MM.1S (cell line): ENCODE results near the gene KCNQ1.

ENCODE experiments used
- DNase-seq: peaks from one replicate; pipeline ENCODE4 v3.0.0-alpha.2; 2015
- H2AFZ ChIP-seq: fragments of 300-600 bp; sonication (generic); 2 replicates; pipeline ENCODE4 v1.6.0; 2016; ENCODE audit warnings: antibody characterized with exemption, low read length
- H3F3A ChIP-seq: fragments of 300-600 bp; sonication (generic); 2 replicates; pipeline ENCODE4 v1.6.1; 2016; ENCODE audit warnings: mild to moderate bottlenecking, antibody characterized with exemption, low read length, moderate library complexity, mixed read lengths; ENCODE audit not compliant: insufficient read depth
- H3K27ac ChIP-seq: fragments of 300-600 bp; sonication (generic); 2 replicates; pipeline ENCODE4 v1.5.1; 2016; ENCODE audit warnings: mild to moderate bottlenecking, low read length
- H3K27me3 ChIP-seq: fragments of 300-600 bp; sonication (generic); replicated peaks from 2 replicates; pipeline ENCODE4 v1.6.0; 2016; ENCODE audit warnings: low read length; ENCODE audit not compliant: insufficient read depth
- H3K36me3 ChIP-seq: fragments of 300-600 bp; sonication (generic); replicated peaks from 2 replicates; pipeline ENCODE4 v1.6.1; 2016; ENCODE audit warnings: mild to moderate bottlenecking, low read length, mixed read lengths; ENCODE audit not compliant: insufficient read depth
- H3K4me1 ChIP-seq: fragments of 300-600 bp; sonication (generic); 2 replicates; pipeline ENCODE4 v1.6.1; 2016; ENCODE audit warnings: low read length, mixed read lengths
- H3K4me2 ChIP-seq: fragments of 300-600 bp; sonication (generic); 2 replicates; pipeline ENCODE4 v1.6.0; 2016; ENCODE audit warnings: low read depth, low read length
- H3K4me3 ChIP-seq: fragments of 300-600 bp; sonication (generic); 2 replicates; pipeline ENCODE4 v1.5.1; 2016; ENCODE audit warnings: low read length, mixed read lengths
- H3K79me2 ChIP-seq: fragments of 300-600 bp; sonication (generic); 2 replicates; pipeline ENCODE4 v1.6.1; 2016; ENCODE audit warnings: mixed run types, low read length, mixed read lengths
- H3K9ac ChIP-seq: fragments of 300-600 bp; sonication (generic); 2 replicates; pipeline ENCODE4 v1.6.1; 2016; ENCODE audit warnings: low read length, mixed read lengths
- H3K9me2 ChIP-seq: fragments of 300-600 bp; sonication (generic); replicated peaks from 2 replicates; pipeline ENCODE4 v1.6.1; 2016; ENCODE audit warnings: mild to moderate bottlenecking, low read length, mixed read lengths; ENCODE audit not compliant: insufficient read depth
- H3K9me3 ChIP-seq: fragments of 300-600 bp; sonication (generic); replicated peaks from 2 replicates; pipeline ENCODE4 v1.6.1; 2016; ENCODE audit warnings: mild to moderate bottlenecking, low read length, mixed read lengths; ENCODE audit not compliant: insufficient read depth
- H4K20me1 ChIP-seq: fragments of 300-600 bp; sonication (generic); 2 replicates; pipeline ENCODE4 v1.6.1; 2016; ENCODE audit warnings: mild to moderate bottlenecking, low read length, moderate library complexity, mixed read lengths; ENCODE audit not compliant: insufficient read depth
- CTCF ChIP-seq: fragments of 300-600 bp; sonication (generic); IDR thresholded peaks from 2 replicates; pipeline ENCODE4 v1.5.1; 2016; ENCODE audit warnings: antibody characterized with exemption, low read length, mixed read lengths
- EZH2 ChIP-seq: fragments of 300-600 bp; sonication (generic); optimal IDR thresholded peaks from 2 replicates; pipeline ENCODE3; 2017; ENCODE audit warnings: low read depth, mild to moderate bottlenecking, antibody characterized with exemption, low read length, mixed read lengths
- EZH2phosphoT487 ChIP-seq: fragments of 300-600 bp; sonication (generic); IDR thresholded peaks from 2 replicates; pipeline ENCODE4 v1.6.1; 2018; ENCODE audit warnings: antibody characterized with exemption, low read length

Gene KCNQ1

DNA sequence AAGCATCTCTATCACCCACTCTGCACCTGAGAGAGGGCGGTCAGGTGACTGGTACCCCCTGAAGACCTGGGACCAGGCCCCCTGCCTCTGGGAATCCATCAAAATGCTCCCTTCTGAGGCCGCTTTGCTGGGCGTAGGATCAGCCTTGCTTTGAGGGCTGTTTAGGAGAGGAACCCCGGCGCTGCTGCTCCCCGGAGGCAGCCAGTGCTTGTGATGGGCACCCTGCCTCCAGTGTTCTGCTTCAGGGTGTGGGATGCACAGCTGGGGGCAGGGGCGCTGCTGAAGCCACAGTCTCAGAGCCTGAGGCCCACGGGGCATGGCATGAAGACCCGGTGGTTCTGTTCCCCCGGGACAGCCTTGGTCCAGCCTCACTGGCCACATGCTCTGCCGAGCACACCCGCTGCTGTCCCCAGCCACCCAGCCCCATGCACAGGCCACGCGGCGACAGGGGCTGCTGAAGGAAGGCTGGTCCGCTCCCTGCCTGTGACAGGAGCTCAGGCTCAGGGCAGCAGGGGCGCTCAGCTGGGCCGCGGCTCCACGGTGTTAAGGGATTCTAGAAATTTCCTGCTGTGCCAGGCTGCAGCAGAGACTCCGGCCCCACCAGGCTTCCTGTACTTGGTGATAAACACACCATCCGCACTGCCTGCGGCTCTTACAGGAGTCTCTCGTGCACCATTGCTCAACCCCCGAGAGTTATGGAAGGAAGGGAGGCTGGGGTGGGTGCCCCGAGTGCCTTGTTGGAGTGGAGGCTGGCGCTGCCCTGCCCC is 91.0 kb downstream of the KCNQ1 start:
- no peaks in the 10 kb centered on the region for H3K36me3 ChIP-seq
- H3K79me2 ChIP-seq: peaks cover 11% of the 10 kb centered on the region
- H4K20me1 ChIP-seq: peaks cover 8% of the 10 kb centered on the region; the same call in 1 of the 2 replicates
- H3K27ac ChIP-seq: no peak overlapping the region
- H3K9ac ChIP-seq: no peak overlapping the region
- H3F3A ChIP-seq: no peaks in the 10 kb centered on the region
- TF ChIP-seq CTCF (no peak), EZH2 (no peak), EZH2phosphoT487 (no peak)
- no peak overlapping the region for H3K4me3 ChIP-seq
- no peaks in the 10 kb centered on the region for H3K9me3 ChIP-seq
- DNase-seq: no peak
- peaks cover 8% of the 10 kb centered on the region; the same call in 1 of the 2 replicates for H3K4me1 ChIP-seq
- H3K9me2 ChIP-seq: no peaks in the 10 kb centered on the region
- H3K4me2 ChIP-seq: no peak overlapping the region
- H2AFZ ChIP-seq: no peak overlapping the region
- no peaks in the 10 kb centered on the region for H3K27me3 ChIP-seq

DNA sequence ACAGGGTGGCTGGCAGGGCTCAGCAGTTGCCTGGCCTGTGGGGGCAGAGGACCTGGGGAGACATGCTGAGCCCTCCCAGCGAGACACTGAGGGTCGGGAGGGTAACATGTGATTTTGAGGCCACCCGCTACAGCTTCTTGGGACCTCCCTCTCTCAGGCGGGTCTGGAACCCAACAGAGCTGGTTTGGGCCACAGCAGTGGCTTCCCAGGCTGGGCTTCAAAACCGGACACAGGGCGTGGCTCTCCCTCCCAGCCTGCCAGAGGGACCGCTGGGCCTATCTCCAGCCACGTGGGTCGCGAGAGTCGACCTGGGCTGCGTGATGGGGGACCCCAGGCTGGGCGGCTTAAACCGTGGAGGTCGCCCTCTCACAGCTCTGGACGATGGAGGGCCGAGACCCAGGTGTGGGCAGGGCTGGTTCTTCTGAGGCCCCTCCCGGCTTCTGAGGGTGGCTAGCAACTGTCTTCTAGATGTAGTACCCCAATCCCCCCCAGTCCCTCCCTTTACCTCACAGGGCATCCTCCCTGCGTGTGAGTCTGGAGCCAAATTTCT is 91.7 kb downstream of the KCNQ1 start:
- H3K9me3 ChIP-seq: no peaks in the 10 kb centered on the region
- H3K36me3 ChIP-seq: no peaks in the 10 kb centered on the region
- peaks cover 11% of the 10 kb centered on the region for H3K79me2 ChIP-seq
- no peak overlapping the region for H2AFZ ChIP-seq
- H3K9ac ChIP-seq: no peak overlapping the region
- no peaks in the 10 kb centered on the region for H3K9me2 ChIP-seq
- H3K27me3 ChIP-seq: no peaks in the 10 kb centered on the region
- DNase-seq: no peak
- H3K4me3 ChIP-seq: no peak overlapping the region
- no peaks in the 10 kb centered on the region for H3F3A ChIP-seq
- H4K20me1 ChIP-seq: peaks cover 8% of the 10 kb centered on the region; the same call in 1 of the 2 replicates
- no peak overlapping the region for H3K27ac ChIP-seq
- peaks cover 8% of the 10 kb centered on the region; the same call in 1 of the 2 replicates for H3K4me1 ChIP-seq
- H3K4me2 ChIP-seq: no peak overlapping the region
- no peak for TF ChIP-seq CTCF
- no peak for TF ChIP-seq EZH2phosphoT487
- TF ChIP-seq EZH2: no peak

DNA sequence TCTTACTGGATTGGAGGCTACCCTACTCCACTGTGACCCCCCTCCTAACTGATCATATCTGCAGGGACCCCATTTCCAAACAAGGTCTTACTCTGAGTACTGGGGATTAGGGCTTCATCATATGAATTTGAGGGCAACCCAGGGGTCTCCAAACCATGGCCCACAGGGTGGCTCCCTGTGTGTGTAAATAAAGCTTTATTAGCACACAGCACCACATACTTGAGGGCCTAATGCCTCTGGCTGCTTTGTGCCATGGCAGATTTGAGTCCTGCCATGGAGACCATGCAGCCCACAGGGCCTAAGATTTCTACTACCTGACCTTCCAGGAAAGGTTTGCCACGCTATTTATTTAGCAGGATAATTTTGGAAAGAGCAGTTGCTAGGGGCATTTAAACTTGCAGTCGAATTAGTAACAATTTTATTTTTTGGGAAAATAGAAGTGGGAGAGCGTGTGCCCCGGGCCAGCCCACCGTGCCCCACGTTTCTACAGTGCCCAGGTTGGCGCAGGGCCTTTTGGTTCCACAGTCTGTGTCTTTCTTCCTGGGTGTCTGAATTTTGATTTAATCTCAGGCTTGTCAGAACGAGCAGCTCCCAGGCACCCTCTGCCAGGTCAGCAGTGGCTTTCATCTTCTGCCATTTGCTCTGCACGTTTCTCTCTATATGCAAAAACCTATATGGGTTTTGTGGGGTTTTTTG is 92.3 kb downstream of the KCNQ1 start:
- H3F3A ChIP-seq: no peaks in the 10 kb centered on the region
- H3K9ac ChIP-seq: no peak overlapping the region
- peaks cover 8% of the 10 kb centered on the region; the same call in 1 of the 2 replicates for H3K4me1 ChIP-seq
- peaks cover 11% of the 10 kb centered on the region for H3K79me2 ChIP-seq
- H3K36me3 ChIP-seq: no peaks in the 10 kb centered on the region
- TF ChIP-seq CTCF: no peak
- TF ChIP-seq EZH2: no peak
- no peak for TF ChIP-seq EZH2phosphoT487
- H3K27me3 ChIP-seq: no peaks in the 10 kb centered on the region
- peaks cover 4% of the 10 kb centered on the region; the same call in 1 of the 2 replicates for H4K20me1 ChIP-seq
- H3K4me3 ChIP-seq: no peak overlapping the region
- no peak overlapping the region for H3K4me2 ChIP-seq
- DNase-seq: no peak
- no peaks in the 10 kb centered on the region for H3K9me2 ChIP-seq
- H3K9me3 ChIP-seq: no peaks in the 10 kb centered on the region
- H2AFZ ChIP-seq: no peak overlapping the region
- no peak overlapping the region for H3K27ac ChIP-seq
